ENCODE measurements around the gene IL2RA.
"Not testable (repeated sequence)": the region's sequence is repeated elsewhere in the genome, so short reads cannot be mapped to it uniquely, and the experiment has no call there.

IL2RA gene

DNA sequence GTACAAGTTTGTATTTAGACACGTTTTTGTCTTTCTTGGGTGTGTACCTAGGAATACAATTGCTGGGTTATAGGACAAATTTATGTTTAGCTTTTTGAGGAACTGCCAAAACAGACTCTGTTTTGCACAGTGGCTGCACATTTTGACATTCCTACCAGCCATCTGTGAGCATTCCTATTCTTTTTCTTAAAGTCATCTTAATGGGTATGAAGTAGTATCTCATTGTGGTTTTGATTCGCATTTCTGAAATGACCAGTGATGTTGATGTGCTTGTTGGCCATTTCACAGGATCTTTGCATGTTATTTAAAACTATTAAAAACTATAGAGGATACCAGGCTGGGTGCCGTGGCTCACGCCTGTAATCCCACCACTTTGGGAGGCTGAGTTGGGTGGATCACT, 52.2 kb downstream of the IL2RA start:
- Histone ChIP-seq H3K36me3 (ENCODE audit: control insufficient read depth, insufficient read depth, low read length) (no peaks in the 10 kb centered on the region), H3K4me1 (ENCODE audit: control insufficient read depth, insufficient read depth, low read length) (no peaks in the 10 kb centered on the region), H3K4me3 (ENCODE audit: low read depth, low read length) (no peak overlapping the region), H3K27me3 (ENCODE audit: control insufficient read depth, insufficient read depth, low read length) (no peaks in the 10 kb centered on the region), H3K9ac (ENCODE audit: low read length) (no peak overlapping the region), H3K9me3 (ENCODE audit: control insufficient read depth, insufficient read depth, low read depth, low read length) (peaks cover 14% of the 10 kb centered on the region), H3K27ac (ENCODE audit: low read depth, low read length) (no peak overlapping the region)

DNA sequence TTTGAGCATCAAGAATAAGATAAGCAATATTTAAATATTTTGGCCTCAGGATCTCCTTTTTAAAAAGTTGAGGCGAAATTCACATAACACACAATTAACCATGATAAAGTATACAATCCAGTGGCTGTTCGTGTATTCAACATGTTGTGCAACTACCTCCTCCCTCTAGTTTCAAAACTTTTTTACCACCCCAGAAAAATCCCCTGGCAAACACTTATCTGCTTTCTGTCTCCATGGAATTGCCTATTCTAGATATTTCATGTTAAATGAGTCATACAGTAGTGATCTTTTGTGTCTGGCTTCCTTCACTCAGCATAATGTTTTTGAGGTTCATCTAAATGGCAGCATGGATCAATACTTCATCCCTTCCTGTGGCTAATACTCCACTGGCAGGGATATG, 53.0 kb downstream of the IL2RA start:
- Histone ChIP-seq H3K4me1 (ENCODE audit: control insufficient read depth, insufficient read depth, low read length) (no peaks in the 10 kb centered on the region), H3K9ac (ENCODE audit: low read length) (no peak overlapping the region), H3K27ac (ENCODE audit: low read depth, low read length) (no peak overlapping the region), H3K9me3 (ENCODE audit: control insufficient read depth, insufficient read depth, low read depth, low read length) (peaks cover 14% of the 10 kb centered on the region), H3K27me3 (ENCODE audit: control insufficient read depth, insufficient read depth, low read length) (no peaks in the 10 kb centered on the region), H3K4me3 (ENCODE audit: low read depth, low read length) (no peak overlapping the region), H3K36me3 (ENCODE audit: control insufficient read depth, insufficient read depth, low read length) (no peaks in the 10 kb centered on the region)

DNA sequence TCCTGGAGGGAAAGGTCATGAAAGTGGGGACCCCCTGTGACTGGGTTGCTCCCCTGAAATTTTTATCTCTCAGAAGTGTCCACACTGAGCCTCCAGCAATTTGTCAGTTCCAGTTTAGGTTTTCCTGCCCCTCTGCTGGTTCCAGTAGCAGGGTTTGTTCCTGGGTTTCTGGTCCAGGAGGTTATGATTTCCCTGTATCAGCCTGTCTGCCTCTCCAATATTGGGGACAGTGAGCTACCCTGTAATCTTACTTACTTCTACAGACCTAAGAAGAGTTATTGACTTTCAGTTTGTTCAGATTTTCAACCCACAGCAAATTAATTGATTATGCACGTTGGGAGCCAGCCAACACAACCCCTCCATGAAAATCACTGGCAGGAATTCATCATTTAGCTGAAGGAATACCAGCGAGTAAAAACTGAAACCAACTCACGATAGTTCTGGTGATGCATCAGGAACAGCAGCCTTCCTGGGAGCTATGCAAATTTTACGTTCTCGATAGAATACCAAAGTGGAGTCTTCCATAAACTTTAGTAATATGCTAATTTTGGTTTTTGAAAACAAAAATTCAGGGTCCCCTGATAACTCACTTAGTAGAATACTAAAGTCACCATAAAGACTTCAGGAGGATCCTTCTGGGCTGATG, 53.5 kb downstream of the IL2RA start:
- Histone ChIP-seq H3K9me3 (ENCODE audit: control insufficient read depth, insufficient read depth, low read depth, low read length) (peaks cover 14% of the 10 kb centered on the region), H3K9ac (ENCODE audit: low read length) (no peak overlapping the region), H3K27ac (ENCODE audit: low read depth, low read length) (no peak overlapping the region), H3K4me3 (ENCODE audit: low read depth, low read length) (no peak overlapping the region), H3K27me3 (ENCODE audit: control insufficient read depth, insufficient read depth, low read length) (no peaks in the 10 kb centered on the region), H3K36me3 (ENCODE audit: control insufficient read depth, insufficient read depth, low read length) (no peaks in the 10 kb centered on the region), H3K4me1 (ENCODE audit: control insufficient read depth, insufficient read depth, low read length) (no peaks in the 10 kb centered on the region)

DNA sequence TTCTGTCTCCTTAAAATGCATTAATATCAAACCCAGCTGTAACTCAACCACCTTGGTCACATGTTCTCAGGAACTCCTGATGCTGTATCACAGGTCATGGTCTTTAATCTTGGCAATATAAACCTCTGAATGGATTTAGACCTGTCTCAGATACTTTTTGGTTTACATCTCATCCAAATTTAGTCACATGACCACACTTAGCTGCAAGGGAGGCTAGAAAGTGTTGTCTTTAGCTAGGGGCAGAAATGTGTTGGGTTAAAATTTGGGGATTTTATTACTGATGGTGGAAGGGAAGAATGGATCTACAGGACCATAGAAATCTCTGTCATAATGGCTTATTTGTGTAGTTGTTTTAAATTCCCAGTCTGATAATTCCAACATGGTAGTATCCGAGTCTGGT, 55.2 kb downstream of the IL2RA start:
- Histone ChIP-seq H3K27ac (ENCODE audit: low read depth, low read length) (no peak overlapping the region), H3K9ac (ENCODE audit: low read length) (no peak overlapping the region), H3K27me3 (ENCODE audit: control insufficient read depth, insufficient read depth, low read length) (no peaks in the 10 kb centered on the region), H3K4me1 (ENCODE audit: control insufficient read depth, insufficient read depth, low read length) (no peaks in the 10 kb centered on the region), H3K4me3 (ENCODE audit: low read depth, low read length) (no peak overlapping the region), H3K9me3 (ENCODE audit: control insufficient read depth, insufficient read depth, low read depth, low read length) (peaks cover 14% of the 10 kb centered on the region), H3K36me3 (ENCODE audit: control insufficient read depth, insufficient read depth, low read length) (no peaks in the 10 kb centered on the region)

DNA sequence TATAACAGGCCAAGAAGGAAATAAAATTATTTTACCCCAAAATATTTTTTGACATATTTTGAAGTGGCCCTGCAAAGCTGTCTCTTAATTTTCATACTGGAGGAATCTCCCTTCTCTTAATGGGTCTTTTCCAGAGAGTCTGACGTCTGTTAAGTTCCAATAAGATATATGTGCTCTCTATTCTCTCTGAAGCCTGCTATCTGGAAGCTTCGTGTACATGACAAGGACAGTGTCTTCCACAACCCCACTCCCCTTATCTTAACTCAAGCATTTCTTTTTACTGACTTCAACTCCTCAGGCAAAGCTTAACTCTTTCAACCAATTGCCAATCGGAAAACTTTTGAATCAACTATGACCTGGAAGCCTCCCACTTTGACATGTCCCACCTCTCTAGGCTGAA, 55.6 kb downstream of the IL2RA start:
- Histone ChIP-seq H3K4me1 (ENCODE audit: control insufficient read depth, insufficient read depth, low read length) (no peaks in the 10 kb centered on the region), H3K9me3 (ENCODE audit: control insufficient read depth, insufficient read depth, low read depth, low read length) (peaks cover 14% of the 10 kb centered on the region), H3K27ac (ENCODE audit: low read depth, low read length) (no peak overlapping the region), H3K27me3 (ENCODE audit: control insufficient read depth, insufficient read depth, low read length) (no peaks in the 10 kb centered on the region), H3K36me3 (ENCODE audit: control insufficient read depth, insufficient read depth, low read length) (no peaks in the 10 kb centered on the region), H3K9ac (ENCODE audit: low read length) (no peak overlapping the region), H3K4me3 (ENCODE audit: low read depth, low read length) (no peak overlapping the region)

DNA sequence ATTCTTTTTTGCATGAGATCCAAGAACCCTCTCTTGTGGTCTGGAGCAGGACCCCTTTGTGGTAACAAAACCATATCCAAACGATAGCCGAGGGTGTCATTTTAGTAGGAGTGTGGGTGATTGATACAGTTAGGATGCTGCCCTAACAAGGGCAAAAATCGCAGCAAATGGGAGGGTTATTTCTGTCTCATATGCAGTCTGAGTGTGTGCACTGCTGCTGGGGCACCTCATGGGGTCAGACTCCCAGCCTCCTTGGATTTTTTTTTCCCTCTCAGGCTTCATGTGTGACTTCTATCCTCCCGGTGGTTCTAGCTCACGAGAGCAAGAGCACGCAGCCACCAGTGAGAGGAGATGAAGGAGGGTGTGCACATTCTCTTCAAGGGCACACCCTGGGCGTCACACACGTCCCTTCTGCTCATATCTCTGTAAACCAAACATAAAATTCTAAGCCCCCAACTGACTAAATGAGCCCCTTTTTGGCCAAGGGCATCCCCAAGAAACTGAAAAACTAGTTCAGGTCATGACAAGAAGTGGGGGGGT, 56.2 kb downstream of the IL2RA start:
- no peaks in the 10 kb centered on the region for H3K4me1 ChIP-seq (ENCODE audit: control insufficient read depth, insufficient read depth, low read length)
- H3K4me3 ChIP-seq (ENCODE audit: low read depth, low read length), result no peak overlapping the region
- no peak overlapping the region for H3K27ac ChIP-seq (ENCODE audit: low read depth, low read length)
- no peak overlapping the region for H3K9ac ChIP-seq (ENCODE audit: low read length)
- peaks cover 14% of the 10 kb centered on the region for H3K9me3 ChIP-seq (ENCODE audit: control insufficient read depth, insufficient read depth, low read depth, low read length)
- H3K27me3 ChIP-seq (ENCODE audit: control insufficient read depth, insufficient read depth, low read length), result no peaks in the 10 kb centered on the region
- H3K36me3 ChIP-seq (ENCODE audit: control insufficient read depth, insufficient read depth, low read length), result no peaks in the 10 kb centered on the region

DNA sequence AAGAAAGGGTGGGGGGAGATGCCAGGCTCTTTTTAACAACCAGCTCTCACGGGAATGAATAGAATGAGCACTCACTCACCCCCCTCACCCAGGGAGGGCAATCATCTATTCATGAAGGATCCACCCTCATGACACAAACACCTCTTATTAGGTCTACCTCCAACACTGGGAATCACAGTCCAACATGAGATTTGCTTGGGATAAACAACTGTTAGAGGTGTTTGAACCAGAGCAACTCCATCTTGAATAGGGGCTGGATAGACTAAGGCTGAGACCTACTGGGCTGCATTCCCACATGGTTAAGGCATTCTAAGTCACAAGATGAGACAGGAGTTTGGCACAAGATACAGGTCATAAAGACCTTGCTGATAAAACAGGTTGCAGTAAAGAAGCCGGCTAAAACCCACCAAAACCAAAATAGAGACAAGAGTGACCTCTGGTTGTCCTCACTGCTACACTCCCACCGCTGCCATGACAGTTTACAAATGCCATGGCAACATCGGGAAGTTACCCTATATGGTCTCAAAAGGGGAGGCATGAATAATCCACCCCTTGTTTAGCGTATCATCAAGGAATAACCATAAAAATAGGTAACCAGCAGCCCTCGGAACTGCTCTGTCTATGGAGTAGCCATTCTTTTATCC, 56.9 kb downstream of the IL2RA start:
- not testable (repeated sequence) for H3K27ac ChIP-seq (ENCODE audit: low read depth, low read length); H3K4me3 ChIP-seq (ENCODE audit: low read depth, low read length); H3K27me3 ChIP-seq (ENCODE audit: control insufficient read depth, insufficient read depth, low read length); H3K9ac ChIP-seq (ENCODE audit: low read length); H3K4me1 ChIP-seq (ENCODE audit: control insufficient read depth, insufficient read depth, low read length); H3K36me3 ChIP-seq (ENCODE audit: control insufficient read depth, insufficient read depth, low read length)
- H3K9me3 ChIP-seq (ENCODE audit: control insufficient read depth, insufficient read depth, low read depth, low read length), result peaks cover 14% of the 10 kb centered on the region

DNA sequence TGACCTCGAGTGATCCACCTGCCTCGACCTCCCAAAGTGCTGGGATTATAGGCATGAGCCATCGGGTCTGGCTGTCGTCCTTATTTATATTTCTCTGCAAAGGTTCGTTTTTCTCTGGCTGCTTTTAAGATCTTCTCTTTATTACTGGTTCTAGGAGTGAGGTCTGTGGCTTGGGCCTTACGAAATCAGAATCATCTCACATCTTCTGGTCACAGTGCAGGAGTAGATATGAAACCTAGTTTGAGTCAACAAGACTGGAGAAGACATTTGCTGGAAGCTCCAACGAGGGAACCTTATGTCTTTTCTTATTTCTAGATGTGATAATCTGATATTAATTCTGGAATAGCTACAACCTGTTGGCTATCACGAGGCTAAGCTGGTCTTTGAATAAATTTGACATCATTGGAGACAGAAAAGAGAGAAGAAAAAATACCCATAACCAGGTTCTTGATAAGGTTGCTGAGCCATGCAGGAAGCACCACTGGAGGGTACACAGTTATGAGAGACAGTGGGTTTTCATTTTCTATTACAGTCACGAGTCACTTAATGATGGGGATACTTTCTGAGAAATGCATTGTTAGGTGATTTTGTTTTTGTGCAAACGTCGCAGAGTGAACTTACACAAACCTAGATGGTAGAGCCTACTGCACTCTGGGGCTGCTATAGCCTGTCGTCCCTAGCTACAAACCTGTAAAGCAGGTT, 59.2 kb downstream of the IL2RA start:
- H3K9me3 ChIP-seq (ENCODE audit: control insufficient read depth, insufficient read depth, low read depth, low read length), result peaks cover 13% of the 10 kb centered on the region
- no peak overlapping the region for H3K9ac ChIP-seq (ENCODE audit: low read length)
- H3K4me1 ChIP-seq (ENCODE audit: control insufficient read depth, insufficient read depth, low read length), result no peaks in the 10 kb centered on the region
- no peak overlapping the region for H3K27ac ChIP-seq (ENCODE audit: low read depth, low read length)
- H3K27me3 ChIP-seq (ENCODE audit: control insufficient read depth, insufficient read depth, low read length), result no peaks in the 10 kb centered on the region
- no peaks in the 10 kb centered on the region for H3K36me3 ChIP-seq (ENCODE audit: control insufficient read depth, insufficient read depth, low read length)
- no peak overlapping the region for H3K4me3 ChIP-seq (ENCODE audit: low read depth, low read length)

DNA sequence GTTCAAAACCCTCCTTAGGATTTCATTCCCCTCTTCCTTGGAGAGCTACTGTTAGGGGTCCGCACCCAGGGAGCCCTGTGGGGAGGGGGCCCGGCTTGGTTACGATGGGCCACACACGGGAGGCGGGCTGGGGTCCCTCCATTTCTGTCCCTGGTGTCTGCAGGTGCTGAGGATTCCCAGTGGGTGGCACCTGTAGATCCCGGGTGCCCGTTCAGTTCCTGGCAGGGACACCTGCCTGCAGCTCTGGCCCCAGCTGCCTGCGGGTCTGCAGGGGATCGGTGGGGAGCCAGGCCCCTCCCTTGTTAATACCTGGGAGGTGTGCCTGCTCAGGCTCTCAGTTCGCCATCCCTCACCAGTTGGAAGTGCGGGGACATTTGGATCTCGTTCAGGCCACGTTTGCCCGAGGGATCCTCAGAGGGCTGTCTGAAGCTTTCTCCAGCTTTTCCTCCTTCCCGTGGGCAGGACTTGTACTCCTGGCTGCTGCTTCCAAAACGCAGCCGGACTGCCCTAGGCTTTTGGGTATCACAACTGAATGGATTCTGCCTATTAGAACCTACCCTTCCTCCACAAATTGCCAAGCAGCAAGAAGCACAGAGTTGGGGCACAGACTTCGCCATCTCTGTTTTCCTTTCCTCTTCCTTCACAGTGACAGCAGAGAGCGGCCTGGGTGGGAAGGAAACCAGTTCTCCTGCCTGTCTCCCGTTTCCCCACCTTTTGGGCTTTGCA, 62.6 kb downstream of the IL2RA start:
- Histone ChIP-seq H3K27ac (ENCODE audit: low read depth, low read length) (no peak overlapping the region), H3K9ac (ENCODE audit: low read length) (no peak overlapping the region), H3K4me1 (ENCODE audit: control insufficient read depth, insufficient read depth, low read length) (peaks cover 4% of the 10 kb centered on the region; the same call in 1 of the 2 replicates), H3K27me3 (ENCODE audit: control insufficient read depth, insufficient read depth, low read length) (no peaks in the 10 kb centered on the region), H3K4me3 (ENCODE audit: low read depth, low read length) (no peak overlapping the region), H3K36me3 (ENCODE audit: control insufficient read depth, insufficient read depth, low read length) (no peaks in the 10 kb centered on the region), H3K9me3 (ENCODE audit: control insufficient read depth, insufficient read depth, low read depth, low read length) (no peaks in the 10 kb centered on the region)

DNA sequence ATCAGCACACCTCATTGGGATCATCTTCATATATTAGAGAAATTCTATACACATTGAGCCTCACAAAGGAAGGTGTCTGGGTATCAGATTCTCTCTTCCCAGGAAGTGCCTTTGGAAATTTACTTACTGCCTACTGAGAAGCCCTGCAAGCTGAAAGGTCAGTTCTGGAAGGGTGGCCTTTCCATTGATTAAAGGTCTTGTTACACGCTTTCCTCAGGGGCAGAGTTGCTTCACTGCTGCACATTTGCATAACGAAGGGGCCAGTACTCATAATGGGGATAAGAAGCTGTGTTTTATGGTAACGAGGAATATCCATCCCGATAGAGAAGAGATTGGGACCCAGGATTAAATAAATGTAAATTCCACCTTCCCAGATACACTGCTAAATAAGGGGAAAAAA, 65.5 kb downstream of the IL2RA start:
- no peak overlapping the region for H3K9ac ChIP-seq (ENCODE audit: low read length)
- peaks cover 12% of the 10 kb centered on the region for H3K9me3 ChIP-seq (ENCODE audit: control insufficient read depth, insufficient read depth, low read depth, low read length)
- no peak overlapping the region for H3K27ac ChIP-seq (ENCODE audit: low read depth, low read length)
- no peaks in the 10 kb centered on the region for H3K27me3 ChIP-seq (ENCODE audit: control insufficient read depth, insufficient read depth, low read length)
- peaks cover 4% of the 10 kb centered on the region; the same call in 1 of the 2 replicates for H3K4me1 ChIP-seq (ENCODE audit: control insufficient read depth, insufficient read depth, low read length)
- no peaks in the 10 kb centered on the region for H3K36me3 ChIP-seq (ENCODE audit: control insufficient read depth, insufficient read depth, low read length)
- H3K4me3 ChIP-seq (ENCODE audit: low read depth, low read length), result no peak overlapping the region
